IPS-18a (cell line): ENCODE results near the gene TAF1A.

ENCODE experiments used
- H3K27ac ChIP-seq: one replicate; pipeline ENCODE4 v1.5.1; 2013; ENCODE audit warnings: low read length
- H3K27me3 ChIP-seq: one replicate; pipeline ENCODE4 v1.6.1; 2013; ENCODE audit warnings: mild to moderate bottlenecking, low read length; ENCODE audit not compliant: control insufficient read depth, insufficient read depth
- H3K36me3 ChIP-seq: one replicate; pipeline ENCODE4 v1.6.1; 2013; ENCODE audit warnings: low read depth, low read length; ENCODE audit not compliant: control insufficient read depth
- H3K4me1 ChIP-seq: one replicate; pipeline ENCODE4 v1.6.1; 2013; ENCODE audit warnings: low read depth, low read length; ENCODE audit not compliant: control insufficient read depth
- H3K4me3 ChIP-seq: one replicate; pipeline ENCODE4 v1.5.1; 2013; ENCODE audit warnings: low read length
- H3K9ac ChIP-seq: one replicate; pipeline ENCODE4 v1.6.1; 2013; ENCODE audit warnings: mild to moderate bottlenecking, low read length, moderate library complexity
- H3K9me3 ChIP-seq: one replicate; pipeline ENCODE4 v1.6.1; 2013; ENCODE audit warnings: low read depth, low read length; ENCODE audit not compliant: control insufficient read depth

The TAF1A gene

DNA sequence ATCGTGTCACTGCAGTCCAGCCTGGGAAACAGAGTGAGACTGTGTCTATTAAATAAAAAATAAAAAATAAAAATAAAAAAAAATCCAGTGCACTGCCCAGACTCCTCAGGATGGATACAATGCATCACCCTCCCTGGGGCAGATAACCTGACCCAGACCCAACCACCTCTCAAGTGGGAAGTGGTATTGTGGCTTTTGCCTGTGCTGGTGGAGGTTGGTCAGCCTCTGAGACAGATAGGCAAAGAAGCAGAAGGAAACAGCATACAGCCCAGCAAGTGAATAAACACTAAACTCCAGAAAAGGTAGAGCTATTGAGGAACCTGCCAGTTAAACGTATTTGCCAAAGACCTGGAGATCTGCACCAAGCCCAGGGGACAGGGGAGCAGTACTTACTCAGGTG lies 63.8 kb downstream of the TAF1A start:
- no peaks in the 10 kb centered on the region for H3K36me3 ChIP-seq
- H3K9me3 ChIP-seq, result no peaks in the 10 kb centered on the region
- H3K27ac ChIP-seq, result no peak overlapping the region
- no peak overlapping the region for H3K9ac ChIP-seq
- H3K4me1 ChIP-seq, result no peaks in the 10 kb centered on the region
- no peak overlapping the region for H3K4me3 ChIP-seq
- H3K27me3 ChIP-seq, result no peaks in the 10 kb centered on the region

DNA sequence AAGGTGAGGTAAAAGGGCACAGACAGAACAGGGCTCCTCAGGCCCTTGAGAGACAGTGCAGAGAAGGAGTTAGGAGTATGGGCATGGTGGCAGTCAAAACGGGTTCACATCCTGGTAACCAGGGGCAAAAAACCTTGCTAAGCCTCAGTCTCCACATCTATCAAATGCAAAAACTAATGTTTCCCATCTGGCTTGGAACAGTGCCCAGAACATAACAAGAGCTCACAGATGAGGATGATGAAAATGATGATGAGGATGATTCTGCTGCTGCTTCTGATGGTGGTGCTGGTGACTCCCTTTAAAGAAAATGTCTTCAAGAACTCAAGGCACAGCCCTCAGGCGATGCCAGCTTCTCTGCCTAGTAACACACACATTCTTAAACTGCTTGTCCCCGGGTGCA lies 65.9 kb downstream of the TAF1A start:
- no peak overlapping the region for H3K4me3 ChIP-seq
- H3K27ac ChIP-seq, result no peak overlapping the region
- H3K9me3 ChIP-seq, result no peaks in the 10 kb centered on the region
- H3K9ac ChIP-seq, result no peak overlapping the region
- no peaks in the 10 kb centered on the region for H3K36me3 ChIP-seq
- no peaks in the 10 kb centered on the region for H3K27me3 ChIP-seq
- no peaks in the 10 kb centered on the region for H3K4me1 ChIP-seq

GRCh38 chr1:222522105-222522915 lies 67.4 kb downstream of the TAF1A start:
- Histone ChIP-seq H3K4me3 (no peak overlapping the region), H3K27me3 (no peaks in the 10 kb centered on the region), H3K36me3 (no peaks in the 10 kb centered on the region), H3K9me3 (no peaks in the 10 kb centered on the region), H3K27ac (no peak overlapping the region), H3K4me1 (no peaks in the 10 kb centered on the region), H3K9ac (no peak overlapping the region)

DNA sequence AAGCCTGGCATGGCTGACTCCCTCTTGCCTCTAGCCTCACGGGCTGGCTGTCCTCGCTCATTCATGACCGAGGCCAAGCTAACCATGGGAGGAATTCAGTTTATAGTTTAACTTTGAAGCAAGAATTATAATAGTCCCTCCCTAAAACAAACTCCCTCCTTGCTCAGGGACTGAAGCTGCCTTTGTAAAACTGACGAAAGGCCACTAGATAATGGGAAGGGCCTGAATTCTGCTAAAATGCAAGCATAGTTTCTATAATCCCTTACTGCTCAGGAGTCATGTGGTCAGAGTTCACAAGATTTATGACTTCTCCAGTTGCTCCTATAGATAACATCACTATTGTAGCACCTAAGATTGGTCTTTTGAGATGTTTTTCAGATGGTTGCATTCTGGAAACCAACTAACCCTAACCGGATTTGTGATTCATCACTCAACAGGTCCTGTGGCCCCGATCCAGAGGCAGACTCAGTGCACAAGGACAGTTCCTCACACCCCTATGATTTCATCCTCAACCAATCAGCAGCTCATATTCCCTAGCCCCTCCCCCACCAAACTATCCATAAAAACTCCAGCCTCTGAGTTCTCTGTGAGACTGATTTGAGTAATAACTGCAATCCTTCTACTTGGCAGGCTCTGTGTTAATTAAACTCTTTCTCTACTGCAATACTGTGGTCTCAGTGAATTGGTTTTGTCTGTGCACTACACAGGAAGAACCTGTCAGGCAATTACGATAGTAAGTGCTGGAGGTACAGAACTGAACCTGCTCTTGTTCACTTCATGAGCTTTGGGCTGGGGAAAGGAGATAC lies 68.2 kb downstream of the TAF1A start:
- no peaks in the 10 kb centered on the region for H3K4me1 ChIP-seq
- H3K9ac ChIP-seq, result no peak overlapping the region
- no peaks in the 10 kb centered on the region for H3K36me3 ChIP-seq
- H3K27ac ChIP-seq, result no peak overlapping the region
- no peaks in the 10 kb centered on the region for H3K9me3 ChIP-seq
- H3K4me3 ChIP-seq, result no peak overlapping the region
- no peaks in the 10 kb centered on the region for H3K27me3 ChIP-seq
